GM19438 (cell line): ENCODE measurements around the gene EIF5B.
"Not testable (repeated sequence)": the region's sequence is repeated elsewhere in the genome, so short reads cannot be mapped to it uniquely, and the experiment has no call there.

Experiments used
- ATAC-seq: cut with Tn5 transposase; IDR thresholded peaks from one replicate; pipeline ENCODE4 v1.9.1; 2021; ENCODE audit warnings: low read depth; ENCODE audit not compliant: unreplicated experiment

The EIF5B gene

GRCh38 chr2:99356853-99357252 is 19.7 kb downstream of the EIF5B start:
- ATAC-seq = no peak

- ATAC-seq = no peak
Measured at GRCh38 chr2:99365661-99366060, 28.5 kb downstream of the EIF5B start.

- ATAC-seq = not testable (repeated sequence)
Measured at GRCh38 chr2:99368854-99369253, 31.7 kb downstream of the EIF5B start.

GRCh38 chr2:99373144-99373543 is 36.0 kb downstream of the EIF5B start:
- ATAC-seq = no peak

GRCh38 chr2:99374747-99375146 is 37.6 kb downstream of the EIF5B start:
- no peak for ATAC-seq

GRCh38 chr2:99376254-99376864 is 39.2 kb downstream of the EIF5B start:
- ATAC-seq = no peak

- no peak for ATAC-seq
Measured at GRCh38 chr2:99377879-99378278, 40.7 kb downstream of the EIF5B start.

- ATAC-seq = peak; percentile 83
Measured at GRCh38 chr2:99380376-99381010, 43.3 kb downstream of the EIF5B start.

- ATAC-seq = no peak
Measured at GRCh38 chr2:99382143-99382542, 45.0 kb downstream of the EIF5B start.

- no peak for ATAC-seq
Measured at GRCh38 chr2:99386011-99386410, 48.8 kb downstream of the EIF5B start.

GRCh38 chr2:99388892-99389291 is 51.7 kb downstream of the EIF5B start:
- ATAC-seq = no peak

GRCh38 chr2:99389371-99389770 is 52.2 kb downstream of the EIF5B start:
- ATAC-seq = no peak

- ATAC-seq = no peak
Measured at GRCh38 chr2:99389946-99390345, 52.8 kb downstream of the EIF5B start.

GRCh38 chr2:99395589-99396130 is 58.5 kb downstream of the EIF5B start:
- ATAC-seq = no peak

- ATAC-seq = no peak
Measured at GRCh38 chr2:99397266-99397920, 60.2 kb downstream of the EIF5B start.

GRCh38 chr2:99398303-99398702 is 61.1 kb downstream of the EIF5B start:
- no peak for ATAC-seq

GRCh38 chr2:99399063-99399462 is 61.9 kb downstream of the EIF5B start:
- ATAC-seq = no peak

- ATAC-seq = no peak
Measured at GRCh38 chr2:99399795-99400194, 62.6 kb downstream of the EIF5B start.

- no peak for ATAC-seq
Measured at GRCh38 chr2:99401841-99402240, 64.7 kb downstream of the EIF5B start.

GRCh38 chr2:99403084-99403483 is 65.9 kb downstream of the EIF5B start:
- no peak for ATAC-seq

GRCh38 chr2:99403524-99403923 is 66.3 kb downstream of the EIF5B start:
- no peak for ATAC-seq
